ENCODE results near the gene ARHGDIB.

Gene ARHGDIB

GRCh38 chr12:14906114-14906513, 55.3 kb downstream of the ARHGDIB start:
- Mint-ChIP-seq H3K4me1 (no peaks in the 10 kb centered on the region), H3K36me3 (ENCODE audit: low read depth) (no peaks in the 10 kb centered on the region), H3K27me3 (ENCODE audit: low read depth, poor library complexity) (no peaks in the 10 kb centered on the region), H3K27ac (no peak overlapping the region), H3K9me3 (no peaks in the 10 kb centered on the region), H3K4me3 (no peak overlapping the region)
- no peak for DNase-seq
- no peak for TF ChIP-seq CTCF (IDR thresholded peaks at IDR 0.05)

- H3K27ac Mint-ChIP-seq, result no peak overlapping the region
- no peak for TF ChIP-seq CTCF (IDR thresholded peaks at IDR 0.05)
- H3K9me3 Mint-ChIP-seq, result no peaks in the 10 kb centered on the region
- H3K27me3 Mint-ChIP-seq (ENCODE audit: low read depth, poor library complexity), result no peaks in the 10 kb centered on the region
- H3K4me1 Mint-ChIP-seq, result no peaks in the 10 kb centered on the region
- no peak for DNase-seq
- no peak overlapping the region for H3K4me3 Mint-ChIP-seq
- no peaks in the 10 kb centered on the region for H3K36me3 Mint-ChIP-seq (ENCODE audit: low read depth)
Measured at GRCh38 chr12:14905269-14906004, 56.0 kb downstream of the ARHGDIB start.

- Mint-ChIP-seq H3K36me3 (ENCODE audit: low read depth) (no peaks in the 10 kb centered on the region), H3K4me3 (no peak overlapping the region), H3K27ac (no peak overlapping the region), H3K9me3 (no peaks in the 10 kb centered on the region), H3K4me1 (no peaks in the 10 kb centered on the region), H3K27me3 (ENCODE audit: low read depth, poor library complexity) (no peaks in the 10 kb centered on the region)
- no peak for DNase-seq
- TF ChIP-seq CTCF (IDR thresholded peaks at IDR 0.05), result no peak
Measured at GRCh38 chr12:14904854-14905253, 56.5 kb downstream of the ARHGDIB start.

GRCh38 chr12:14903386-14904098, 57.9 kb downstream of the ARHGDIB start:
- Mint-ChIP-seq H3K4me1 (no peaks in the 10 kb centered on the region), H3K9me3 (no peaks in the 10 kb centered on the region), H3K27me3 (ENCODE audit: low read depth, poor library complexity) (no peaks in the 10 kb centered on the region), H3K27ac (no peak overlapping the region), H3K36me3 (ENCODE audit: low read depth) (no peaks in the 10 kb centered on the region), H3K4me3 (no peak overlapping the region)
- no peak for TF ChIP-seq CTCF (IDR thresholded peaks at IDR 0.05)
- no peak for DNase-seq

- no peak overlapping the region for H3K4me3 Mint-ChIP-seq
- no peaks in the 10 kb centered on the region for H3K36me3 Mint-ChIP-seq (ENCODE audit: low read depth)
- no peak for DNase-seq
- no peak overlapping the region for H3K27ac Mint-ChIP-seq
- no peaks in the 10 kb centered on the region for H3K9me3 Mint-ChIP-seq
- no peak for TF ChIP-seq CTCF (IDR thresholded peaks at IDR 0.05)
- no peaks in the 10 kb centered on the region for H3K27me3 Mint-ChIP-seq (ENCODE audit: low read depth, poor library complexity)
- H3K4me1 Mint-ChIP-seq, result no peaks in the 10 kb centered on the region
Measured at GRCh38 chr12:14902465-14902864, 58.9 kb downstream of the ARHGDIB start.

GRCh38 chr12:14901228-14901562, 60.2 kb downstream of the ARHGDIB start:
- H3K4me1 Mint-ChIP-seq, result peaks cover 5% of the 10 kb centered on the region
- TF ChIP-seq CTCF (IDR thresholded peaks at IDR 0.05), result no peak
- H3K4me3 Mint-ChIP-seq, result no peak overlapping the region
- no peak overlapping the region for H3K27ac Mint-ChIP-seq
- DNase-seq, result no peak
- H3K27me3 Mint-ChIP-seq (ENCODE audit: low read depth, poor library complexity), result no peaks in the 10 kb centered on the region
- no peaks in the 10 kb centered on the region for H3K36me3 Mint-ChIP-seq (ENCODE audit: low read depth)
- no peaks in the 10 kb centered on the region for H3K9me3 Mint-ChIP-seq

Measured in nephron progenitor cell (in vitro differentiated cells).